Cardiac fibroblast (primary cell): ENCODE measurements around the gene ZNF396.
A peak's percentile ranks its signal among the peaks of the same experiment; 100 is the strongest.

Source experiments
- DNase-seq, 2 donors: peaks; one replicate each; pipeline versions ENCODE4 v3.0.0 to v3.0.0-alpha.2; 2010; ENCODE audit warnings: low read depth in 2 of 2
- H3K4me3 ChIP-seq, 2 donors: replicated peaks in 1 of 2; 1 replicate in 1 of 2; 2 replicates in 1 of 2; pipeline ENCODE4 v1.5.1; 2011; ENCODE audit warnings: low read depth in 2 of 2, low read length in 2 of 2, mild to moderate bottlenecking in 2 of 2, moderate library complexity in 1 of 2
- TF ChIP-seq, protein P1 (sequence below): IDR thresholded peaks from one replicate; pipeline ENCODE4 v1.5.1; 2011; ENCODE audit warnings: low read depth, mild to moderate bottlenecking, low read length, inconsistent platforms

The ZNF396 gene

DNA sequence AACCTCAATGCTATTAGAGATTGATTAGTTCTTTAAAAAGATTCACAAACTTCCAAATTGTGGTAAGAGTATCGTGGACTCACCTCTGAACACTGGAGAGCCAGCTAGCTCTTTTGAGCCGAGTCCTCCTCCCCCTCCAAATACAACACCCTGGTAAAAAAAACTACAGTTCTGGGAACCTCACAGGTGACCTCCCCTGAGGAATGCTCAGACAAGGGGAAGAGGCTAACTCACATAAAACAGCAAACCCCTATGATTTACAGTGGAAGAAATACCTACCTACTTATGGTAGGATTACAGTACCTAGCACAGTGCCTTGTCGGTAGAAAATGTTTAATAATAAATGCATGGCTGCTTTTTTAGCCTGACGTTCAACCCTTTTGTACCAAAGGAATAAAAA lies 41.3 kb downstream of the ZNF396 start:
- no peak overlapping the region for H3K4me3 ChIP-seq
- TF ChIP-seq, protein P1, sequence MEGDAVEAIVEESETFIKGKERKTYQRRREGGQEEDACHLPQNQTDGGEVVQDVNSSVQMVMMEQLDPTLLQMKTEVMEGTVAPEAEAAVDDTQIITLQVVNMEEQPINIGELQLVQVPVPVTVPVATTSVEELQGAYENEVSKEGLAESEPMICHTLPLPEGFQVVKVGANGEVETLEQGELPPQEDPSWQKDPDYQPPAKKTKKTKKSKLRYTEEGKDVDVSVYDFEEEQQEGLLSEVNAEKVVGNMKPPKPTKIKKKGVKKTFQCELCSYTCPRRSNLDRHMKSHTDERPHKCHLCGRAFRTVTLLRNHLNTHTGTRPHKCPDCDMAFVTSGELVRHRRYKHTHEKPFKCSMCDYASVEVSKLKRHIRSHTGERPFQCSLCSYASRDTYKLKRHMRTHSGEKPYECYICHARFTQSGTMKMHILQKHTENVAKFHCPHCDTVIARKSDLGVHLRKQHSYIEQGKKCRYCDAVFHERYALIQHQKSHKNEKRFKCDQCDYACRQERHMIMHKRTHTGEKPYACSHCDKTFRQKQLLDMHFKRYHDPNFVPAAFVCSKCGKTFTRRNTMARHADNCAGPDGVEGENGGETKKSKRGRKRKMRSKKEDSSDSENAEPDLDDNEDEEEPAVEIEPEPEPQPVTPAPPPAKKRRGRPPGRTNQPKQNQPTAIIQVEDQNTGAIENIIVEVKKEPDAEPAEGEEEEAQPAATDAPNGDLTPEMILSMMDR: no peak
- DNase-seq: no peak

DNA sequence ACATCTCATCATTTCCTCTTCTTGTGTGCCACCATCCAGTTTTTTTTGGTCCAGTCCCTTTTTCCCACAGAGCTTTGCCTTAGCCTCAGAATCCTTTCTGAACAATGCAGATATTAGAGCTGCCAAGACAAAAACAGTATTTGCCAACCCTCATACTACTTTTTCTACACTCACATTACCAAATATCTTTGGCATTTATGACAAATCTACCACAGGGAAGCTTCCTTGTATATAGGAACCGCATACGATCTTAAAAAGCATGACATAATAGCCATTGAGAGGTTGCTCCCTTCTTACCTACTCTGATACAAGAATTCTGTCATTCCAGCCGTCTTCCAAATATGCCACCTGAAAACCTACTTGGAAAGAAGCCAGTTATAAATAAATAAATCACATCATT lies 42.3 kb downstream of the ZNF396 start:
- TF ChIP-seq, protein P1: no peak
- no peak overlapping the region for H3K4me3 ChIP-seq
- DNase-seq: peak; percentile 32 to 64

DNA sequence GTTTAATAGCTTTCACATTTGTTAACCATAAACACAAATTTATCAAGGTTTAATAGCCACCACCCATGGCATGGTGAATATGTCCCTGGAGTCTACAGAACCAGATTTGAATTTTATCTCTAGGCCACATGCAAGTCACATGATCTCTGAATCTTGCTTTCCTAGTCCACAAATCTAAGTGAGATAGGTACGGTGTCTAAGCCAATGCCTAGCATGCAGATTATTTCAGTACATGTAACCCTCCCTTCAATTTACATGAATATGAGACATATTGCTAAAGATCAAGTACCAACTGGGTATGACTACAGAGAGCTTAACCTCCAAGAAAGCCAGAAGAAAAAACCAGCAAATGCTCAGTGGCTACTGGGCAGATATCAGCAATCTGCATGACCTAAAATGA lies 42.9 kb downstream of the ZNF396 start:
- no peak for DNase-seq
- TF ChIP-seq, protein P1: no peak
- no peak overlapping the region for H3K4me3 ChIP-seq

DNA sequence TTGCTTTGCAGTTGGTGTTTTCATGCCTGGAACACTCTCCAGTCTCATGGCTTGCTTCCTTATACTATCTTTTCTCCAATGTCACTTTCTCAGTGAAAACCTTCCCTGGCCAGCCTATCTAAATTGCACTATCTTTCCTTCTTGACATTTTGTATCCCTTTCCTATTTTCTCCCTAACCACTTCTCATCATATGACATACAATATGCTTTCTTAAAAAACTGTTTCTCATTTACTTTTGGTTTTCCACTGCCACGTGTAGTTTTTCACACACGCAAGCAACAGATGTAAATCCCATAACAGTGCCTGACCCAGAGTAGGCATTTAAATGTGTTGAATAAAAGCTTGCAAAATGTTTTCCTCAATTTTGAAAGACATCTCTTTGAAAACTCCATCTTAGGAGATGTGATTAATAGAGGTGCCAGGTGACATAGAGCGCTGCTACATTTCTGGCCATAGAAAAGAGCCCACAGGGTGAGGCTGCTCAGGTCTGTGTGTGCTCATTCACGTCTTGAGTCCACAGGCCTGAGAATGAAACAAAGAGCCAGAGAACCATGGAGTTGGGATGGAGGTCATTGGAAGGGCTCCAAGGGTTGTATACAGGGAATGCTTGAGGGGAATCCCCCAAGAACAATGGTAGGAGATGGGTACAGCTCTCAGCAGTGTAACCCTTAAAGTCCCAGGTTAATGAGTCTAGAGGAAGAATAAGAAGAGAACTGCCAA lies 45.6 kb downstream of the ZNF396 start:
- TF ChIP-seq, protein P1: no peak
- no peak overlapping the region for H3K4me3 ChIP-seq
- peak; percentile 20 to 34 for DNase-seq

DNA sequence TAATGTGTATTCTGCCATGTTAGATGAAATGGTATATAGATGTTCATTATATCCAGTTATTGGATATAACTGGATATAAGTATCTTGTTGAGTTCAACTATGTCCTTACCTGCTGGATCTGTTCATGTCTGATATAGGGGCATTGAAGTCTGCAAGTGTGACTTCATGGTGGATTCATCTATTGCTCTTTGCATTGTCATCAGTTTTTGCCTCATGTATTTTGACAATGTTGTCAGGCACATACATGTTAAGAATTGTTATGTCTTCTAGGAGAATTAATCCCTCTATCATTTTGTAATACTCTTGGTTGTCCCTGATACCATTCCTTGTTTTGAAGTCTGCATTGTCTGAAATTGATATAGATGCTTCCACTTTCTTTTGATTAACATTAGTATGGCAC lies 48.3 kb downstream of the ZNF396 start:
- DNase-seq: no peak
- TF ChIP-seq, protein P1: no peak

DNA sequence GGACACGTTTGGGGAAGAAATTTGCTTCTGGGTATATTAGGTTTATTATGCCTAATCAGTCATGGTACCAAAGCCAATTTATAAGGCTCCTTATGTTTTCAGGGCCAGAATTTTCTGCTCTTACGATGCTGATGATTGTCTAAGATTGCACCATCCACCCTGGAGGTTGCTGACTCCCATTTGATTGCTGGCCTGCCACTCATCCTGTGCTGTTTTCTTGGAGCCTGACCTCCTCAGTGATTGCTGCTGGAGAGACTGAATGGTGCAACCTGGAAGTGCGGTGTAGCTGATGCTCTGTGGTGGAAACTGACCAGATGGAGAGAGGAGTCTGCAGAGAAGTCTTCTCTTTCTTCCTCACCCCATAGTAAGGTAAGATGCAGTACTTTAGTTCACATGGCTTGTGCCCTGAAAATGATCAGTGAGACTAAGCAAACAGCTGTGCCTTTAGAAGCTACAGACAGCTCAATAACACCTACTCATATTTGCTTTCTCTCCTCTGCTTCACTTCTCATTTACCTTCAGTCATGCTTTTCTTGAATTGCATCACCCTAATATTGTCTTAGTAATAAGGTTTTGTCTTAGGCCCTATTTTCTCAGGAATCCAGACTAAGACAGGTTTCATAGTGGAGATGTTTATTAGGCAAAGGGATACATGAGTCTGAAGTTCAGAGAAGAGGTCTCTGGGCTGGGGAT lies 50.3 kb downstream of the ZNF396 start:
- DNase-seq: no peak
- TF ChIP-seq, protein P1: no peak
- H3K4me3 ChIP-seq: no peak overlapping the region

More for the DNA sequence above, 48.3 kb downstream of the ZNF396 start:
- H3K4me3 ChIP-seq: no peak overlapping the region
